ENCODE measurements around the gene CYP3A4. TPM values are rescaled to one million over a fixed set of nuclear protein-coding genes. Genes with fewer than 3 reads are reported as not detected.
"Not testable (repeated sequence)": the region's sequence is repeated elsewhere in the genome, so short reads cannot be mapped to it uniquely, and the experiment has no call there.

The CYP3A4 gene
- total RNA-seq, 1 experiment from 2014 or later: not detected

DNA sequence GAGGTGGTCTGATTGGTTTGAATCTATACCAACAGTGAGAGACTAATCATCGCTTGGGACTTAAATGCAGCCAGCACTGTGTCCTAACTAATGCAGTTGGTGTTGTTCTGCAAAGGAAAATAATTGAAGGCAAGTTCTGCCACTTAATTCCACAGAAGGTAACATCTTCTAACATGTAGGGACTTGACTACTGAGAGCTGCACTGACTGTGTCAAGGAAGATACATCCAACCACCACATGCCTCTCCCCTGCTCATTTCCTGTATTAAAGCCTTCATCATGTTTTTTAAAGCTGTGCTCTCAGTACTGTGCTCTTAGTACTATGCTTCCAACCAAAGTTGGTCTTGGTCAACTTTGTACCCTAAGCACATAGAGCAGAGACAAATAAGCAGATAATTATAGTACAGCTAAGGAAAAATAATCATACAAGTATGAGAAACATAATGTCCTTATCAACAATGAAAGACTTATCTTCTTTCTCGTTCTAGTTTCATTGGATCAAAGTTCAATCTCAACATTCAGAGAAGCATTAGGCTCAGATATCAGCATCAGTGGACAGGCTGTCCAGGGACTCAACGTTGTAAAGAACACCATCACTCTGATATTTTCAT lies 2.8 kb upstream of the CYP3A4 start:
- Histone ChIP-seq H3K4me2 (ENCODE audit: insufficient read depth, insufficient read length, low read length) (no peak overlapping the region), H4K91ac (ENCODE audit: insufficient read length, low read depth, low read length) (no peak overlapping the region), H2BK15ac (ENCODE audit: low read depth, low read length) (no peak overlapping the region), H4K8ac (replicated peaks; ENCODE audit: insufficient read length, low read depth, low read length) (no peak overlapping the region), H3K9me3 (ENCODE audit: control insufficient read depth, low read depth, low read length) (no peaks in the 10 kb centered on the region), H4K5ac (ENCODE audit: insufficient read length, low read depth, low read length) (no peak overlapping the region), H3T11ph (ENCODE audit: low read length) (no peak overlapping the region), H3K27ac (ENCODE audit: insufficient read length, low read depth, low read length) (no peak overlapping the region), H3K23me2 (ENCODE audit: insufficient read length, low read depth, low read length, poor library complexity, severe bottlenecking) (no peaks in the 10 kb centered on the region), H2BK12ac (ENCODE audit: insufficient read length, low read depth, low read length) (no peak overlapping the region), H2AK5ac (ENCODE audit: insufficient read length, low read length) (no peak overlapping the region), H3K14ac (ENCODE audit: insufficient read depth, low read length) (no peak overlapping the region), H3K79me1 (ENCODE audit: insufficient read depth, low read depth, low read length, poor library complexity, severe bottlenecking) (no peaks in the 10 kb centered on the region), H3K23ac (ENCODE audit: insufficient read length, low read depth, low read length) (no peak overlapping the region), H4K20me1 (ENCODE audit: control insufficient read depth, insufficient read depth, insufficient read length) (no peaks in the 10 kb centered on the region), H2BK5ac (ENCODE audit: insufficient read length, low read length) (no peak overlapping the region), H3K9ac (ENCODE audit: extremely low read depth, insufficient read length, low read length) (no peak overlapping the region), H3K18ac (ENCODE audit: insufficient read length, low read depth, low read length) (no peak overlapping the region), H3K4ac (ENCODE audit: low read depth, low read length) (no peak overlapping the region), H3K79me2 (ENCODE audit: insufficient read depth, low read length) (no peaks in the 10 kb centered on the region), H2BK120ac (ENCODE audit: low read depth, low read length, poor library complexity, severe bottlenecking) (no peak overlapping the region), H2AFZ (ENCODE audit: low read length) (no peak overlapping the region), H2BK20ac (ENCODE audit: low read depth, low read length, poor library complexity, severe bottlenecking) (no peak overlapping the region), H3K56ac (ENCODE audit: insufficient read length, low read depth, low read length) (no peak overlapping the region), H3K4me1 (ENCODE audit: insufficient read depth, low read length) (no peaks in the 10 kb centered on the region; the same call in 1 of the 2 replicates), H3K27me3 (ENCODE audit: insufficient read depth, low read length) (no peaks in the 10 kb centered on the region)
- DNase-seq: no peak
- Mint-ChIP-seq H3K4me3 (no peak overlapping the region), H3K27ac (no peak overlapping the region), H3K36me3 (ENCODE audit: insufficient read depth in 1 of 3, low read depth in 3 of 3) (no peaks in the 10 kb centered on the region), H3K9me3 (no peaks in the 10 kb centered on the region), H3K27me3 (ENCODE audit: low read depth) (peaks cover 11% of the 10 kb centered on the region), H3K4me1 (peaks cover 0 to 5% of the 10 kb centered on the region in 2 experiments; a peak in 2 of 4 replicates)
- WGBS (ENCODE audit: extremely low coverage, insufficient read length, low lambda C conversion rate): no CpG with 5 or more reads among the region's 3 CpGs
- TF ChIP-seq, protein P1, sequence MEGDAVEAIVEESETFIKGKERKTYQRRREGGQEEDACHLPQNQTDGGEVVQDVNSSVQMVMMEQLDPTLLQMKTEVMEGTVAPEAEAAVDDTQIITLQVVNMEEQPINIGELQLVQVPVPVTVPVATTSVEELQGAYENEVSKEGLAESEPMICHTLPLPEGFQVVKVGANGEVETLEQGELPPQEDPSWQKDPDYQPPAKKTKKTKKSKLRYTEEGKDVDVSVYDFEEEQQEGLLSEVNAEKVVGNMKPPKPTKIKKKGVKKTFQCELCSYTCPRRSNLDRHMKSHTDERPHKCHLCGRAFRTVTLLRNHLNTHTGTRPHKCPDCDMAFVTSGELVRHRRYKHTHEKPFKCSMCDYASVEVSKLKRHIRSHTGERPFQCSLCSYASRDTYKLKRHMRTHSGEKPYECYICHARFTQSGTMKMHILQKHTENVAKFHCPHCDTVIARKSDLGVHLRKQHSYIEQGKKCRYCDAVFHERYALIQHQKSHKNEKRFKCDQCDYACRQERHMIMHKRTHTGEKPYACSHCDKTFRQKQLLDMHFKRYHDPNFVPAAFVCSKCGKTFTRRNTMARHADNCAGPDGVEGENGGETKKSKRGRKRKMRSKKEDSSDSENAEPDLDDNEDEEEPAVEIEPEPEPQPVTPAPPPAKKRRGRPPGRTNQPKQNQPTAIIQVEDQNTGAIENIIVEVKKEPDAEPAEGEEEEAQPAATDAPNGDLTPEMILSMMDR (conservative IDR thresholded peaks at IDR 0.05): no peak

GRCh38 chr7:99785654-99786053 lies 1.7 kb upstream of the CYP3A4 start:
- not testable (repeated sequence) for H2BK12ac ChIP-seq (ENCODE audit: insufficient read length, low read depth, low read length); H3K4ac ChIP-seq (ENCODE audit: low read depth, low read length); H2BK20ac ChIP-seq (ENCODE audit: low read depth, low read length, poor library complexity, severe bottlenecking); H4K5ac ChIP-seq (ENCODE audit: insufficient read length, low read depth, low read length); H3K4me3 Mint-ChIP-seq; H3K9me3 Mint-ChIP-seq; H4K8ac ChIP-seq (replicated peaks; ENCODE audit: insufficient read length, low read depth, low read length); DNase-seq; H3K27me3 ChIP-seq (ENCODE audit: insufficient read depth, low read length); H3K9me3 ChIP-seq (ENCODE audit: control insufficient read depth, low read depth, low read length); H3K9ac ChIP-seq (ENCODE audit: extremely low read depth, insufficient read length, low read length); H3T11ph ChIP-seq (ENCODE audit: low read length); H3K23ac ChIP-seq (ENCODE audit: insufficient read length, low read depth, low read length); H3K4me1 ChIP-seq (ENCODE audit: insufficient read depth, low read length); H3K79me1 ChIP-seq (ENCODE audit: insufficient read depth, low read depth, low read length, poor library complexity, severe bottlenecking); H3K18ac ChIP-seq (ENCODE audit: insufficient read length, low read depth, low read length); H2AK5ac ChIP-seq (ENCODE audit: insufficient read length, low read length); H3K14ac ChIP-seq (ENCODE audit: insufficient read depth, low read length); H4K91ac ChIP-seq (ENCODE audit: insufficient read length, low read depth, low read length); H3K27me3 Mint-ChIP-seq (ENCODE audit: low read depth); H3K27ac ChIP-seq (ENCODE audit: insufficient read length, low read depth, low read length); H2BK15ac ChIP-seq (ENCODE audit: low read depth, low read length); H2BK120ac ChIP-seq (ENCODE audit: low read depth, low read length, poor library complexity, severe bottlenecking); H3K36me3 Mint-ChIP-seq (ENCODE audit: insufficient read depth in 1 of 3, low read depth in 3 of 3); H3K4me2 ChIP-seq (ENCODE audit: insufficient read depth, insufficient read length, low read length); H3K79me2 ChIP-seq (ENCODE audit: insufficient read depth, low read length); H3K56ac ChIP-seq (ENCODE audit: insufficient read length, low read depth, low read length); H3K4me1 Mint-ChIP-seq; H2AFZ ChIP-seq (ENCODE audit: low read length); H3K23me2 ChIP-seq (ENCODE audit: insufficient read length, low read depth, low read length, poor library complexity, severe bottlenecking); H2BK5ac ChIP-seq (ENCODE audit: insufficient read length, low read length); H4K20me1 ChIP-seq (ENCODE audit: control insufficient read depth, insufficient read depth, insufficient read length); H3K27ac Mint-ChIP-seq
- WGBS (ENCODE audit: extremely low coverage, insufficient read length, low lambda C conversion rate): no CpG with 5 or more reads among the region's 3 CpGs
